Stimulated activated CD8-positive, alpha-beta memory T cell treated with anti-CD3 and anti-CD28 coated beads, Interleukin-12 subunit alpha, Interleukin-12 subunit beta, amount 100 ng/mL, for 24 hours (primary cell): ENCODE results near the gene TXK.
"Not testable (repeated sequence)": the region's sequence is repeated elsewhere in the genome, so short reads cannot be mapped to it uniquely, and the experiment has no call there.

Experiments used
- DNase-seq: peaks from one replicate; pipeline ENCODE4 v3.0.0-alpha.2; 2020; ENCODE audit errors: extremely low read depth

TXK gene

DNA sequence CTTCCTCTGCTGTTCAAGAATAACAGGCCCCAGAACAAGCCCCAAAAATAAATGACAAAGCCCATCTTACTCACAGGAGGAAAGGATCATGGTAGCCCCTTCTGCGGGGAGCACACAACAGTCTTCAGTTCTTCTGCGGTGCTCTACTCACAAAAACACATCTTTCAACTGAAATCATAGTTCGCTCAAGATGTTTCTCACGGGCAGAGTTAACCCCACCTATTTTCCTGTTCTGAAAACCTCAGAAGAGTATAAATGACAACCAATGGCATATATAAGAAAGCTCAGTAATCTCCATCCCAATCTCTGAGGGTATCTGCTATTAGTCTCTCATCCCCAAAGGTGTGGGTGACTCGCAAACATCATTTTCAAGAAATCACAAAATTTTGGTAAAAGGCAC lies at the start of gene TXK:
TXK (minus strand) TSS at position 170 of the 400 bp plus-strand sequence; CDS start at position 90, 80 bp downstream.
- DNase-seq: no peak

- DNase-seq: no peak
These were observed 46.2 kb upstream of the TXK start for GRCh38 chr4:48180234-48180633.

- no peak for DNase-seq
These were observed 44.9 kb upstream of the TXK start for GRCh38 chr4:48178931-48179330.

DNA sequence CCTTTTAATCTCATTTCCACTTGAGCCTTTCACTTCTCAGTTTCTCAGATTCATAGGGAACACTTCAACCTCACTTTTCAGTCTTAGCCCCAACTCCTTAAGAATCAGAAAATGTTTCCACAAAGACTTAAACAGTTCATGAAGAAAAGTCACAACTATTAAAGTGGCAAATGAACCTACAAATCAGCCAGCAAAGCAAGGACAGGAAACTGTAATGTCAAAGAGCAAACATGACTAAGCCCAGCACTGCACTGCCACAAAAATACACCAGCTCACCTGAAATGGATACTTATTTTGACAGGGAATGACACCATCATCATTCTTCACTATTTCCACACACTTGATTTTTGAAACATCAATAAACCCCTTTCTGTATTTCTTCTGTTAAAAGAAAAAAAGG lies 41.8 kb upstream of the TXK start:
- DNase-seq: no peak

GRCh38 chr4:48175328-48175727 lies 41.3 kb upstream of the TXK start:
- no peak for DNase-seq

DNA sequence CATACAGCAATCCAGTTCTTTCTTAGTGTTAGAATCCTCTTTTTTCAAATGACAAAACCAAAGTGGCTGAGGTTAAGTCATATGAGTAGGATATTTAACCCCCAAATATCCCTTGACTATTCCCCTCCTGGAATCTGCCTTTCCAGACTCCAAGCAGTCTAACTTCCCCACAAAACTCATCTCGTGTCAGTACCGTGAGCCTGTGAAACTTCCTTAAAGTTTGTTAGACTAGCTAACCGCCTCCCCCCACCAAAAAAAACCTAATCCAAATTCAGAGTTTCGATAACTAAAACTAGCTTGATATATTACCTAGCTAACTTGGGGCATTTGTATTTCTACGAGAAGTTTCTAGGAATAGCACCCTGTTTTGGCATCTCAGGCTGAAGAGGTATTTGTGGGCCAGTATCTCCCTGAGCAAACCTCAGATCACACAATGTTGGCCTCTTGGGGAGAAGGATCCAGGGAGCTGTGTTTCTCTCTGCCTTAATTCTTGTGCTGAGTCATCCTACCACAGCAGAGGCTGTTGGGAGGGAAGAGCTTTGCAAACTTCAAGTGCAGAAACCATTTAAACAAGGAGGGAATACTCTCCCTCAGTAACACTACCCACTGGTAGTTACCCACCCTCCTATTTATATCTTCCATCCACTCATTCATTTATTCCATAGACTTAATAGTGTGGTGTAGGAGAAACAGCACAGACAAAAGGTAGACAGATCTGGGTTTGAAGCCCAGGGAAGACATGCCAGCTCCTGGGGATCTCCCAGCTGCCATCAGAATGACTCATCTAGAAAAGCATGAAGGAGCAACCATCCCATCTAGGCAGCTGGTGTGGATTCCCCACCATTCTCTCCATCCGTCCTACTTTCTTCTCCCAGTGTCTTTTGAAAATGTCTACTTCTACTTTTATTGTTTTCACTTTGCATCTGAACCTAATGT lies 39.3 kb upstream of the TXK start:
- DNase-seq: no peak

DNA sequence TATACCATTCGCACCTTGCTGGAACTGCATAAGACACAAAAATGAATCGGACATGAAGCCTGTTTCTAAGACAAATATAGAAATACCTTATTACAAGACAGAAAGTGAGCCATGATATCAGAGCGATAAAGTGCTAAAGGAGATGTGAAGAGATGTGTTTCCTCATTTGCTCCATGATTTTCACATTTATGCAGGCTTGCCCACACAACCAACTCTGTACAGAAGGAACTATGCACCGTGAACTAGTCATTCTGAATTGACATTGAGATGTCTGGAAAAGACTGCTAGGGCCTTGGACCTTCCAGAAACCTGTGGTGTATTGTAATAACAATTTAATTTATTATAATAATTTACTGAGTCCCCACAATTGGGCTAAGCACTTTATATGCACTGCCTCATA lies 38.6 kb upstream of the TXK start:
- DNase-seq: no peak

- no peak for DNase-seq
These were observed 35.6 kb upstream of the TXK start for GRCh38 chr4:48169636-48170035.

GRCh38 chr4:48167538-48168263 lies 33.7 kb upstream of the TXK start:
- DNase-seq: no peak

- DNase-seq: not testable (repeated sequence)
These were observed 30.5 kb upstream of the TXK start for GRCh38 chr4:48164561-48164960.

DNA sequence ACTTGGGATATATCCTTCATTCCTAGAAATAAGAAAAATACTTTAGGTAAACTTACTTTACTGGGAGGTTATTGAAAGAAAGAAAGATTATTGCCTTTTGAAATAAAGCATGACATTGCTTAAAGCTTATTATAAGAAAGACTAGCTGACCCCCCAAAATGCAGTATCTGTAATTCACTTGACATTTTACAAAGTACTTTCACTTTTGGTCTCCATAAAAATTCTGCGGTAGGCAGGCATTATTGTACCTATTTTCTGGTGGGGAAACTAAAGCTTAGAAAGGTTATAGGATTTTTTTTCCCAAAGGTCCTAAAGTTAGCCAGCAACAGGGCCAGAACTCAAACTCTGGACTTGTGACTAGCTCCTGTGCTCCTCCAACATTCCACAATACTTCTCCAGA lies 29.7 kb upstream of the TXK start:
- no peak for DNase-seq

- DNase-seq: no peak
These were observed 28.1 kb upstream of the TXK start for GRCh38 chr4:48162162-48162561.

GRCh38 chr4:48157271-48157670 lies 23.2 kb upstream of the TXK start:
- DNase-seq: no peak

- no peak for DNase-seq
These were observed 22.4 kb upstream of the TXK start for GRCh38 chr4:48156423-48156822.

DNA sequence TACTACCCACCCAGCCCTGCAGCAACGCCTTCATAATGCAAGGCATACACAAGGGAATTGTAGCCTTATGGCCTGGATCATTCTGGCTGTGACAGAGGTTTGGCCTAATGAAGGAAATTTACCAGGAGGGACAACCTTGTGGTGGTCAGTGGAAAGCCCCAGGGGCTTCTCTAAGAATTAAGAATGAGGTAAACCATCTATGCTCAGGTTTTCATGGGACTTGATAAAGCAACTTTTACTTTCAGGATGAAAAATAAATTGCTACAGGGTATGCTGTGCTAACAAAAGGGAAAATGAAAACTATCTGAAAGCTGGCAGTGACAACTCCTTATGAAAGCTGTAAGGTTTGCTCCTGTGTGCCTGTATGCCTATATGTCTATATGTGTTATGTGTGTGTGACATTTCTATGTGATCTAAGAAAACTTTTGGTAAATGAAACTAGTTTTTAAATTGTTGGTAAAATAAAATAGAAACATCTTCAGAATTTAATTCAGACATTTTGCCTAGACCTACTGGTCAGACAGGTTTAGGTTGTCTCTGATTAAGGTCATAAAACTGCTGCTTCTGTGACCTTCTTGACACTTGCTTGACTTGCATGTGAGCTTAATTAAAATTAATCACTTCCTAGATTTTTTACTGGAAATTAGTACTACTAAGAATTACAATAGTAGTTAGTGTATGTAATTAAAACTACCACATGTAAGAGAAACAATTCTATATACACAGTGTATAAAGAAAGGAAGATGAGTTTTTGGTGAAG lies 19.9 kb upstream of the TXK start:
- DNase-seq: no peak

GRCh38 chr4:48152259-48152658 lies 18.2 kb upstream of the TXK start:
- no peak for DNase-seq

DNA sequence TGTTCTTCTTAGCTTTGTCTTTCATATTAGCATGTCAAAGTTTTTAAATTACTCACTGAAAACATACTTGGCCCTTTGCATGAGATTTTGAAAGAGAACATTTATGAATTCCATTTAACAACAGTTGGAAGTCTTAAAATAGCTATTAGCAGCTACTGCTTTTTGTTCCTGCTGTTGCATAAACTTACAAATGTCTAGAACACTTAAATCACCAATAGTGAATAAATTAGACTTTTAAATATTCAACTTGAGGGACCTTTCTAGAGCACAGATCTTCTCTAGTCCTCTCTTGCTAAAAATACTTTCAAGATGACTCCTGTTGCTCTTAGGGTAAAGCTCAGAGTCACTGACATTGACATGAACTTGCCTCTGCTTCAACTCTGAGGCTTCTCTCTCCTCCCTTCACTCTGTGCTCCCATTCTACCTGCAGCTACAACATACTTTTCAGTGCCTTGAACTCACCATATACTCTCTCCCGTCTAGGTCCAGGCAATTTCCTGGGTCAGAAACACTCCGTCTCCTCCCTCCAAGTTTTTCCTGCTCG lies 15.8 kb upstream of the TXK start:
- no peak for DNase-seq

- DNase-seq: no peak
These were observed 13.6 kb upstream of the TXK start for GRCh38 chr4:48147621-48148020.

GRCh38 chr4:48141048-48141447 lies 7.0 kb upstream of the TXK start:
- no peak for DNase-seq

DNA sequence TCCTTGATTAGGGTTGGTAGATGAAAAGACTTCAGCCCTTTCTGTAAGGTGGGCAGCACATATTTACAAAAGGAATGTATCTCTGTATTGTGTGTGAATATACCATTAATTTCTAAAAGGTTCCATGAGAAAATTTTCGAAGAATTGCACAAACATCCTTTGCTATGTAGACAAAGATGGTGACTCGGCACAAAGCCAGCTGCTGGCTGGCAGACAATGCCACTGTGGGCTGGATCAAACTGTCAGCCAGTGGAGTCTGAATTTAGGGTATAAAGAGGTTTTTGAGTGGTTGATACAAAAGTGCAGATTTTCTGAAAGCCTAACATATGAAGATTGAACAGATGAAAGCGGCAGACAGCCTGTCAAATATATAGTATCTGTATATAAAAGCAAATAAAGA lies 5.6 kb upstream of the TXK start:
- no peak for DNase-seq

- DNase-seq: no peak
These were observed 4.9 kb upstream of the TXK start for GRCh38 chr4:48138936-48139335.

DNA sequence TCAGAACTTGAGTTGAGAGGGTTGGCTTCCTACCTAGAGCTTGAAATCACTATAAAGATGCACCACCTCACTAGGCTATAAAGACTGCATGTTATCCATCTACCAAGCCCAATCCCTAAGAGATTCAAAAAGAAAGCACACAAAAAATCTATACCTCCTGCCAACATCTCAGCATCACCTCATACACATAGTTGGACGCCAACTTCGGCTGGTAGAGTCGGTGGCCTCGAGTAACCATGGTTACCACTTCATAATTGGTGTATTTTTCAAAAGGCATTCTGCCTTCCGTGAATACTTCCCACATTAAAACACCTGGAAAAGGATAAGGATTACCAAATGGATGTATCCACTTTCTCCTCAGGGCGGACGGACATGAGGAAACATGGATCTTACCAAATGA lies 4.5 kb upstream of the TXK start:
- no peak for DNase-seq
